Mucosa of rectum (tissue), 2 donors: ENCODE measurements around the gene SPSB3.
"Not testable (repeated sequence)": the region's sequence is repeated elsewhere in the genome, so short reads cannot be mapped to it uniquely, and the experiment has no call there.

Experiments
- H3K27ac ChIP-seq, 2 donors: one replicate each; pipeline ENCODE4 v1.7.0; 2013; ENCODE audit warnings: inconsistent platforms in 2 of 2, low read depth in 2 of 2, low read length in 2 of 2
- H3K27me3 ChIP-seq, 2 donors: one replicate each; pipeline ENCODE4 v1.7.0; 2013; ENCODE audit warnings: low read length in 2 of 2; ENCODE audit not compliant: control insufficient read depth in 2 of 2, insufficient read depth in 2 of 2
- H3K36me3 ChIP-seq, 2 donors: one replicate each; pipeline ENCODE4 v1.7.0; 2013; ENCODE audit warnings: low read length in 2 of 2; ENCODE audit not compliant: control insufficient read depth in 2 of 2, insufficient read depth in 2 of 2
- H3K4me1 ChIP-seq, 2 donors: one replicate each; pipeline ENCODE4 v1.7.0; 2013; ENCODE audit warnings: low read length in 2 of 2, mild to moderate bottlenecking in 1 of 2; ENCODE audit not compliant: control insufficient read depth in 2 of 2, insufficient read depth in 2 of 2
- H3K4me3 ChIP-seq, 2 donors: one replicate each; pipeline ENCODE4 v1.7.0; 2013; ENCODE audit warnings: low read length in 2 of 2
- H3K9ac ChIP-seq, 2 donors: one replicate each; pipeline ENCODE4 v1.7.0; 2013; ENCODE audit warnings: low read length in 2 of 2, low read depth in 1 of 2, mild to moderate bottlenecking in 1 of 2
- H3K9me3 ChIP-seq, 2 donors: one replicate each; pipeline ENCODE4 v1.7.0; 2013; ENCODE audit warnings: low read length in 2 of 2; ENCODE audit not compliant: control insufficient read depth in 2 of 2
- donor health status: healthy.
- donor health status: Normal muscosa, but diverticular disease.

The SPSB3 gene

DNA sequence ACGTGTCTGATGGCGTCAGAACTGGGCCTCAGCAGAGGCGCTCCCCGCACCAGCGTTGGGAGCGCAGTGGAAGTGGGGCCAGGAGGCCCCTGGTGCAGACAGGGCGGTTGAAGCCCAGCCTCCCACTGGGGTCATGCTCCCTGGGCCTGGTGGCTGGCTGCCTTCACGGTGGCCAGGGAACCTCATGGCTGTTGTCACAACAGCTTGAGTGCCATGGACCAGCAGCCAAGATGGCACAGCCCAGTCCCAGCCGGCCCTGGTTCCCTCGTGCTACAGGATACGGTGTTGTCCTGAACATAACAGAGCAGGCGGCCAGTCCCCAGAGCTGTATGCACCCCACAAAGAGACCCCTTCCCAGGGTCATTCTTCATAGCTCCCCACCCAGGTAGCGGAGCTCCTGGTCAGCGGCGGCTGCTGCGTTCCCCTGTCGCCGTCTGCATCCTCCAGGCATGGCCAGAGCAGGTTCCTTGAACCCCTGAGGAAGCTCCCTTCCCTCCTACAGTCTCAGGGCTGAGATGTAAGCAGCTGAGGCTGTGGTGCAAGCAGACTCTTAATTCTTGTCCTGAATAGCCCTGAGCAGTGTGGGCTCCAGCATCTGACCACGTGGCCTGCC is 40.7 kb downstream of the SPSB3 start:
- no peaks in the 10 kb centered on the region for H3K9me3 ChIP-seq
- no peak overlapping the region for H3K4me3 ChIP-seq
- no peak overlapping the region for H3K27ac ChIP-seq
- no peaks in the 10 kb centered on the region for H3K4me1 ChIP-seq
- H3K36me3 ChIP-seq, result peaks cover 19 to 30% of the 10 kb centered on the region in 2 donors
- H3K9ac ChIP-seq, result no peak overlapping the region
- no peaks in the 10 kb centered on the region for H3K27me3 ChIP-seq

DNA sequence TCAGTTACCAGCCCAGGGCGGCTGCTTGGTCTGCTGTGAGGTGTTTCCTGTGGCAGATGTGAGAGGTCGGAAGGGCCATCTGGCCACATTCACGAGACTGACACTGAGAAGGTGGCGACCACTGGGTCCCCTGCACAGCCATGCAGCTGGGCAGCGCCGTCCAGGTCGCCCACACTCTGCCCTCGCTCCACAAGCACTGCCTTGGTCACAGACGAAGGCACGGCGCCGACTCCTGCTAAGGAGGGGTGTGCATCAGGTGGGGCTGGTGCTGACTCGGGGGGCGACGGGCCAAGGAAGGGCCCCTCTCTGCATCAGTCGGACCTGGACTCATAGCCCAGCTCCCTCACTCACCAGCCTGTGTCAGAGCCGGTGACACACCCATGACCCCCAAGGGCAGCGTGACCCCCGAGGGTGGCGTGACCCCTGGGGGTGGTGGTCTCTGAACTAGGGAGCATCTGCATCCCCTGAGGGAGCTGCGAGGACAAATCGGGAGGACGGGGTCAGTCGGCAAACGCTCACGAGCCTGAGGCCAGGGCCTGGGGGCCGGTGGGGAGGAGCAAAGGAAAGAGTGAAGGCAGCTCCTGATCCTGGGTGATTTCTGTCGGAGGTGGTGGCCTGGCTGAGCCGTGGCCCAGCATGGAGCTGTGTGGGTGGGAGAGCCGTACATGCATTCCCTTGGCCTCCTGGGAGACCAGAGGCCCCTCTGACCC is 41.4 kb downstream of the SPSB3 start:
- Histone ChIP-seq H3K36me3 (peaks cover 18 to 30% of the 10 kb centered on the region in 2 donors), H3K27me3 (no peaks in the 10 kb centered on the region), H3K9ac (no peak overlapping the region)

DNA sequence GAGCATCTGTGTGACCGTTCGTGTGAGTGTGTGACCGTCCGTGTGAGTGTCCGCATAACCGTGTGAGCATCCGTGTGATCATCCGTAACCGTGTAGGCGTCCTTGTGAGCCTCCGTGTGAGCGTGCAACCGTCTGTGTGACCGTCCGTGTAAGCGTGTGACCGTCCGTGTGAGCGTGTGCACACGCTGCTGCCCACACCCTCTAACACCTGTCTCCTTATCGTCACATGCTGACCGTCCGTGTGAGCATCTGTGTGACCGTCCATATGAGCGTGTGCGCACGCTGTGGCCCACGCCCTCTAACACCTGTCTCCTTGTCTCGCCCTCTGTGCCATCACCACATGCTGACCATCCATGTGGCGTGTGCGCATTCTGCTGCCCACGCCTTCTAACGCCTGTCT is 42.1 kb downstream of the SPSB3 start:
- H3K36me3 ChIP-seq, result peaks cover 15 to 25% of the 10 kb centered on the region in 2 donors

More for the DNA sequence above, 41.4 kb downstream of the SPSB3 start:
- no peak overlapping the region for H3K27ac ChIP-seq
- no peaks in the 10 kb centered on the region for H3K9me3 ChIP-seq
- H3K4me3 ChIP-seq, result no peak overlapping the region
- H3K4me1 ChIP-seq, result no peaks in the 10 kb centered on the region

DNA sequence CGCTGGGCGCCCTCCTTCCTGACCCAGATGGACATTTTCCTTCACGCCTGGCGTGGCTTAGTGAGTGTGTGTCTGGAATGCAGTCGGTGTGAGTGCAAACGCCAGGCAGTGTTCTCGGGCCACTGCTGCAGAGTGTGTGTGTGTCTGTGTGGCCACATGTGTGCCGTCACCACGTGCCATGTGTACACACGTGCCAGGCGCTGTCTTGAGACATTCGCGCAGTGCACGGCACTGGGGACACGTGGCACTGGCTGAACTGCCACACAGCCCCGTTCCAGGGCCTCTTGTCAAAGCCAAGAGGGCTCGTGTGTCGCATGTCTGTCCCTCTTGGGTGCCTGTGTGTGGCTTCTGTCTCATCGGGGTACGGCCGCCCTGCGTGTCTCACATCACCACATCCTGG is 47.6 kb downstream of the SPSB3 start:
- Histone ChIP-seq H3K9ac (no peak overlapping the region), H3K9me3 (no peaks in the 10 kb centered on the region), H3K4me1 (no peaks in the 10 kb centered on the region), H3K4me3 (no peak overlapping the region), H3K27ac (no peak overlapping the region), H3K36me3 (peaks cover 23 to 31% of the 10 kb centered on the region in 2 donors), H3K27me3 (no peaks in the 10 kb centered on the region)

More for the DNA sequence above, 42.1 kb downstream of the SPSB3 start:
- Histone ChIP-seq H3K27ac (no peak overlapping the region), H3K27me3 (no peaks in the 10 kb centered on the region), H3K4me3 (no peak overlapping the region), H3K4me1 (no peaks in the 10 kb centered on the region), H3K9ac (no peak overlapping the region), H3K9me3 (no peaks in the 10 kb centered on the region)

DNA sequence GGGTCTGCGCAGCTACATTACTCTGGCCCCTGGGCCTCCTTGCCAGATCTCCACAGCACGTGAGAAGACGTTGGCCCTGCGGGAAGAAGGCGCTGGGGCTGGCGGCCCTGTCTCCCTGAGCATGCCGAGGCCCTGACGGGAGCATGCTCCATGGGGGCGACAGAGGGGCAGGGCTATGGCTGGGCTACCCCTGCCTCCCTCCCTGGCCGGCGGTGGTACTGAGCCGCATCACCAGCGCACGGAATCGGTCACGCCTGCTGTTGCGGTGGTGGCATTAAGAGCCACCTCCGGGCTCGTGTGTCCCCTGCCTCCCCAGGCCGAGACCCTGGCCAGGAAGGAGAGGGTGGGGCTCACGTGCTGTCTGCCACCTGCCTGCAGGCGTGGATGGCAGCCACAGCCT is 48.2 kb downstream of the SPSB3 start:
- Histone ChIP-seq H3K27me3 (no peaks in the 10 kb centered on the region), H3K4me3 (no peak overlapping the region), H3K9me3 (no peaks in the 10 kb centered on the region), H3K4me1 (no peaks in the 10 kb centered on the region), H3K27ac (no peak overlapping the region), H3K9ac (no peak overlapping the region), H3K36me3 (peaks cover 25 to 34% of the 10 kb centered on the region in 2 donors)

DNA sequence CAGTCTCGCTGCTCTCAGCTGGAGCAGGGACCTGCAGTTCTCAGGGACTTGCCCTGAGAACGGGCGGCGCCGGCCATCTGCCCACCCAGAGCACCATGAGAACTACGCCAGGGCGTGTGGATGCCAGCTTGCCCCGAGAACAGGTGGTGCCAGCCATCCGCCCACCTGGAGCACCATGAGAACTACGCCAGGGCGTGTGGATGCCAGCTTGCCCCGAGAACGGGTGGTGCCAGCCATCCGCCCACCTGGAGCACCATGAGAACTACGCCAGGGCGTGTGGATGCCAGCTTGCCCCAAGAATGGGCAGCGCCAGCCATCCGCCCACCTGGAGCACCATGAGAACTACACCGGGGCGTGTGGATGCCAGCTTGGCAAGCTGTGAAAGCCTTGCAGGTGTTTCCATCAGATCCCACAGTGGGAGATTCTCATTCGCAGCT is 49.8 kb downstream of the SPSB3 start:
- peaks cover 34 to 41% of the 10 kb centered on the region in 2 donors for H3K36me3 ChIP-seq
- not testable (repeated sequence) for H3K9ac ChIP-seq, H3K9me3 ChIP-seq, H3K4me3 ChIP-seq, H3K4me1 ChIP-seq, H3K27me3 ChIP-seq, H3K27ac ChIP-seq

DNA sequence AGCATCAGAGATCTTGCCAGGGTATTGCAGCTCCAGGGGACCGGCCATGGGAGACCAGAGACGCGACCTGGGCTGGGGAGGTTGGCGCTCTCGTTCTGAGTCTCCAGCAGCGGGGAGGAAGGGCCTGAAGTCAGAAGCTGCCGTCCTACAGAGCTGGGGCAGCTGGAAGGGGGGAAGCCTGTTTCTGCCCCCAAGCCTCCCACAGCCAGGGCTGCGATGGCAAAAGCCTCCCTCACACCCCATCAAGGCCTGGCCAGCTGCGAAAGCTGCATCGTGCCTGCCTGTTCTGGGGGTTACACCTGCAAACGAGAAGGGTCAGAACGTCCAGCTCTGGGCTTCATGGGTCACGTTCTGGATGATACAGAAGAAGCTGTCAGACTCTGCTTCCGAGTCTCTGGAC is 50.3 kb downstream of the SPSB3 start:
- H3K4me1 ChIP-seq, result no peaks in the 10 kb centered on the region
- no peak overlapping the region for H3K27ac ChIP-seq
- H3K4me3 ChIP-seq, result no peak overlapping the region
- H3K9ac ChIP-seq, result no peak overlapping the region
- H3K36me3 ChIP-seq, result peaks cover 36 to 43% of the 10 kb centered on the region in 2 donors
- no peaks in the 10 kb centered on the region for H3K27me3 ChIP-seq
- no peaks in the 10 kb centered on the region for H3K9me3 ChIP-seq

DNA sequence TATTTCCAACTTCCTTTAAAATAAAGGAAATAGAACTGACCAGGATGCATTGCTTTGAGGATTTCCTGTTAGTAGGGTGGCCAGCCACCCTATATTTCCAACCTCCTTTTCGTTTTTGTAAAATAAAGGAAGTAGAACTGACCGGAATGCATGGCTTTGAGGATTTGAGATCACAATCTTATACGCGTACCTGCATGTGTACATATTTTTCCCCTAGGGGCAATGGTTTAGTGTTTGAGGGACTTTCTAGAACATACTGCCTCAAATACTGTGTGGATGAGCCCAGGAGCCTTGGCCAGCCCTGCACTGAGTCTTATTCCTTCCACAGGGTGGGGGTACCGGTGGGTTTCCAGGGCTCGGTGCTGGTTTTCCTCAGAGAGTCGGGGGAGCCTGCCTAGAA is 50.8 kb downstream of the SPSB3 start:
- no peaks in the 10 kb centered on the region for H3K4me1 ChIP-seq
- no peak overlapping the region for H3K9ac ChIP-seq
- H3K27ac ChIP-seq, result no peak overlapping the region
- H3K9me3 ChIP-seq, result no peaks in the 10 kb centered on the region
- peaks cover 40 to 48% of the 10 kb centered on the region in 2 donors for H3K36me3 ChIP-seq
- no peaks in the 10 kb centered on the region for H3K27me3 ChIP-seq
- H3K4me3 ChIP-seq, result no peak overlapping the region

DNA sequence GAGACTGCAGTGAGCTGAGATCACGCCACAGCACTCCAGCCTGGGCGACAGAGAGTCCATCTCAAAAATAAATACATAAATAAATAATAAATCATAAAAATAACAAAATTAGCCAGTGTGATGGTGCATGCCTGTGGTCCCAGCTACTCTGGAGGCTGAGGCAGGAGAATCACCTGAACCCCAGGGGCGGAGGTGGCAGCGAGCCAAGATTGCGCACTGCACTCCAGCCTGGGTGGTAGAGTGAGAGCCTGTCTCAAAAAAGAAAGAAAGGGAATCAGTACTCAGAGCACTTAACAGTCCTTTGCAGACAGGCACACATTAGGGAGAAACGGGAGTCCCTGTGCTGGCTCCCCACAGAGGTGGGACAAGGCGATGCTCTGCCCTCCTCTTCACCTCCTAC is 51.3 kb downstream of the SPSB3 start:
- Histone ChIP-seq H3K4me1 (no peaks in the 10 kb centered on the region), H3K4me3 (no peak overlapping the region), H3K9me3 (no peaks in the 10 kb centered on the region), H3K36me3 (peaks cover 40 to 53% of the 10 kb centered on the region in 2 donors), H3K27me3 (no peaks in the 10 kb centered on the region), H3K9ac (no peak overlapping the region), H3K27ac (no peak overlapping the region)

DNA sequence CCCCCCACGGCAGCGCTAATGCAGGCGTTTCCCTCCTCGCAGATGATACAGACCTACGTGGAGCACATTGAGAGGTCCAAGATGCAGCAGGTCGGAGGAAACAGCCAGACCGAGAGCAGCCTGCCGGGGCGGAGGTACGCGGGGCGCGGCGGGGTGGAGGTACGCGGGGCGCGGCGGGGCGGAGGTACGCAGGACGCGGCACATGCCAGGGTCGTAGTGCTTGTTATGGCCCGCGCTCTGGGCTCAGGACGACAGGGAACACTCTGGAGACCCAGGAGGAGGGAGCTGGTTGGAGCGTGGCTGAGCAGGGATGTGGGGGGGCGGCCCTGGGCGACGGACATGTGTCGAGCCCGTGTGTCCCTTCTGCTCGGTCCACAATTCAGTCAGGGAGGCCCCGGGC is 52.9 kb downstream of the SPSB3 start:
- no peaks in the 10 kb centered on the region for H3K4me1 ChIP-seq
- peaks cover 36 to 52% of the 10 kb centered on the region in 2 donors for H3K36me3 ChIP-seq
- no peak overlapping the region for H3K9ac ChIP-seq
- no peak overlapping the region for H3K4me3 ChIP-seq
- no peak overlapping the region for H3K27ac ChIP-seq
- no peaks in the 10 kb centered on the region for H3K9me3 ChIP-seq
- H3K27me3 ChIP-seq, result no peaks in the 10 kb centered on the region
